GM12878 (cell line): ENCODE results near the gene GPRIN1. TPM values are rescaled to one million over a fixed set of nuclear protein-coding genes. Genes with fewer than 3 reads are reported as not detected.
A peak's percentile ranks its signal among the peaks of the same experiment; 100 is the strongest.

Experiments used
- ATAC-seq: fragments of 200-7000 bp; cut with Tn5 transposase; 3 replicates; pipeline ENCODE4 v1.9.1; 2020; ENCODE audit warnings: mild to moderate bottlenecking, moderate library complexity
- BruUV-seq: library from RNA; stranded (reverse); fragments of 400-500 nt; replicated peaks from 2 replicates; lab custom pipeline; 2021; lab: Mats Ljungman, UMichigan
- CTCF ChIA-PET: fragments of 300-600 bp; sonication (Branson Sonifier 250); formaldehyde crosslinking; extraction: SDS; loops from one replicate; lab custom pipeline; 2021; ENCODE audit warnings: inconsistent platforms; lab: Yijun Ruan, JAX
- POLR2A ChIA-PET: fragments of 350-600 bp; formaldehyde crosslinking; extraction: SDS; loops from one replicate; lab custom pipeline; 2021; ENCODE audit warnings: inconsistent platforms; lab: Charles Lee
- RAD21 ChIA-PET: fragments of 300-600 bp; sonication (Branson Sonifier 250); formaldehyde crosslinking; loops from one replicate; lab custom pipeline; 2023; ENCODE audit warnings: antibody characterized with exemption; ENCODE audit not compliant: unreplicated experiment; lab: Charles Lee
- SMC1A ChIA-PET: fragments of 300-600 bp; sonication (Branson Sonifier 250); formaldehyde crosslinking; loops from one replicate; lab custom pipeline; 2023; ENCODE audit not compliant: unreplicated experiment, uncharacterized antibody; lab: Charles Lee
- DNase-seq: peaks from one replicate; pipeline ENCODE4 v3.0.0-alpha.2; 2011; ENCODE audit warnings: low read depth, low spot score
- FAIRE-seq: peaks from 3 replicates; lab custom pipeline; 2011; peaks lifted over from hg19 to GRCh38; lab: Jason Lieb, UNC
- H2AFZ ChIP-seq: 2 replicates; pipeline ENCODE4 v1.6.0; 2011; ENCODE audit warnings: low read depth, low read length, control low read depth; ENCODE audit not compliant: control insufficient read depth
- H3K27ac ChIP-seq: 2 replicates; pipeline ENCODE4 v1.5.1; 2011; ENCODE audit warnings: control low read depth; ENCODE audit not compliant: control insufficient read depth, insufficient read depth
- H3K27me3 ChIP-seq, 2 experiments: replicated peaks in 1 of 2; 2 replicates each; pipeline versions ENCODE4 v1.6.0 to v1.6.1; 2011; ENCODE audit warnings: low read length in 1 of 2; ENCODE audit not compliant: control insufficient read depth in 2 of 2, insufficient read depth in 2 of 2
- H3K36me3 ChIP-seq, 2 experiments: 2 replicates each; pipeline ENCODE4 v1.5.1; 2011; ENCODE audit warnings: low read length in 1 of 2; ENCODE audit not compliant: control insufficient read depth in 2 of 2, insufficient read depth in 2 of 2
- H3K4me1 ChIP-seq: 2 replicates; pipeline ENCODE4 v1.6.1; 2011; ENCODE audit warnings: mild to moderate bottlenecking, low read length, moderate library complexity, mixed read lengths; ENCODE audit not compliant: control insufficient read depth, insufficient read depth
- H3K4me2 ChIP-seq: 2 replicates; pipeline ENCODE4 v1.6.0; 2011; ENCODE audit warnings: control low read depth; ENCODE audit not compliant: control insufficient read depth, insufficient read depth
- H3K4me3 ChIP-seq: fragments of 200-600 bp; sonication (generic); 2 replicates; pipeline ENCODE4 v1.5.1; 2016
- H3K79me2 ChIP-seq: 2 replicates; pipeline ENCODE4 v1.6.0; 2011; ENCODE audit warnings: low read length; ENCODE audit not compliant: control insufficient read depth, insufficient read depth
- H3K9ac ChIP-seq: 2 replicates; pipeline ENCODE4 v1.8.0; 2011; ENCODE audit warnings: low read length, control low read depth, mixed read lengths; ENCODE audit not compliant: control insufficient read depth, insufficient read depth
- H3K9me3 ChIP-seq: replicated peaks from 3 replicates; pipeline ENCODE4 v1.5.1; 2011; ENCODE audit warnings: mild to moderate bottlenecking, low read length; ENCODE audit not compliant: control insufficient read depth, insufficient read depth
- H4K20me1 ChIP-seq: 2 replicates; pipeline ENCODE4 v1.6.0; 2011; ENCODE audit not compliant: control insufficient read depth, insufficient read depth
- BHLHE40 ChIP-seq, 2 experiments: fragments of 450-650 bp in 1 of 2; IDR thresholded peaks; 2 replicates each; pipeline ENCODE4 v1.6.1; 2011 to 2017; ENCODE audit warnings: low read depth in 2 of 2, borderline replicate concordance in 1 of 2, improper control_type of control experiment in 1 of 2, low read length in 1 of 2, mild to moderate bottlenecking in 1 of 2
- BMI1 ChIP-seq: fragments of 450-650 bp; IDR thresholded peaks from 2 replicates; pipeline ENCODE4 v1.6.1; 2016; ENCODE audit warnings: mild to moderate bottlenecking, moderate library complexity, borderline replicate concordance
- EZH2 ChIP-seq: IDR thresholded peaks from 2 replicates; pipeline ENCODE4 v1.6.1; 2012; ENCODE audit warnings: low read depth, mild to moderate bottlenecking, control low read depth, inconsistent platforms, low read length, borderline replicate concordance; ENCODE audit not compliant: control insufficient read depth
- HDGF ChIP-seq: fragments of 450-650 bp; IDR thresholded peaks from 2 replicates; pipeline ENCODE4 v1.6.1; 2016; ENCODE audit warnings: antibody characterized with exemption
- IKZF1 ChIP-seq: fragments of 450-650 bp; conservative IDR thresholded peaks from 2 replicates; pipeline ENCODE4 v1.6.1; 2017; ENCODE audit warnings: antibody characterized with exemption, mild to moderate bottlenecking
- PAX5 ChIP-seq: IDR thresholded peaks from 2 replicates; pipeline ENCODE4 v1.6.1; 2011; ENCODE audit warnings: low read depth, low read length, borderline replicate concordance
- RUNX3 ChIP-seq: IDR thresholded peaks from 2 replicates; pipeline ENCODE4 v1.6.1; 2012; ENCODE audit warnings: low read length, inconsistent platforms
- STAT3 ChIP-seq: IDR thresholded peaks from 2 replicates; pipeline ENCODE4 v1.6.1; 2011; ENCODE audit warnings: low read depth, low read length, improper control_type of control experiment
- SUZ12 ChIP-seq: fragments of 200-600 bp; sonication (generic); IDR thresholded peaks from one replicate; pipeline ENCODE4 v1.6.1; 2018; ENCODE audit warnings: antibody characterized with exemption, mild to moderate bottlenecking; ENCODE audit not compliant: unreplicated experiment
- ZNF622 ChIP-seq: fragments of 450-650 bp; IDR thresholded peaks from 2 replicates; pipeline ENCODE4 v1.6.1; 2017; ENCODE audit warnings: mild to moderate bottlenecking, inconsistent platforms
- WGBS: methylation state at CpG from one replicate; pipeline ENCODE4 v1.1.6; 2016; ENCODE audit warnings: low lambda C conversion rate; ENCODE audit not compliant: insufficient replicate concordance, insufficient coverage; ENCODE audit errors: missing lambda C conversion rate; 5-methylcytosine and 5-hydroxymethylcytosine counted together
- in situ Hi-C: fragments of 300-500 bp; cut with MboI; formaldehyde crosslinking; loops from 9 replicates; pipeline ENCODE4 v1.14.3; 2018; ENCODE audit warnings: mixed read lengths
- intact Hi-C: fragments of 100-400 bp; cut with micrococcal nuclease; formaldehyde crosslinking; loops from one replicate; pipeline ENCODE4 v1.14.2; 2022; ENCODE audit not compliant: unreplicated experiment
- polyA plus RNA-seq, 11 experiments: library from polyadenylated mRNA; depleted of rRNA in 4 of 11; unstranded in 6 of 11; stranded (reverse) in 5 of 11; fragments of >200 nt; fragmentation: Nextera tagmentation in 4 of 11; fragmentation: Illumina TruSeq in 1 of 11; extraction: Ambion mirVana in 4 of 11; extraction: Trizol in 1 of 11; gene quantifications; 1 replicate in 1 of 11; 2 replicates in 10 of 11; pipeline versions ENCODE4 v1.2.1 to v1.2.3, GENCODE V29; 2011 to 2016; ENCODE audit warnings: inconsistent platforms in 2 of 11, missing spikeins in 2 of 11, low read depth in 1 of 11
- total RNA-seq, 4 experiments: library from RNA; depleted of rRNA in 3 of 4; stranded (reverse); fragments of >200 nt in 3 of 4; fragmentation: Illumina TruSeq in 1 of 4; extraction: Trizol in 1 of 4; gene quantifications; 2 replicates each; pipeline versions ENCODE4 v1.2.1 to v1.2.3, GENCODE V29; 2013 to 2021
- TF ChIP-seq, protein P1 (sequence below): fragments of 450-650 bp; IDR thresholded peaks from 2 replicates; pipeline ENCODE4 v1.6.1; 2017; ENCODE audit warnings: mild to moderate bottlenecking, moderate library complexity
- TF ChIP-seq, protein P2 (sequence below): fragments of 450-650 bp; IDR thresholded peaks from 2 replicates; pipeline ENCODE4 v1.6.1; 2016; ENCODE audit warnings: mild to moderate bottlenecking
- TF ChIP-seq, protein P3 (sequence below): fragments of 450-650 bp; formaldehyde crosslinking; IDR thresholded peaks from 2 replicates; pipeline ENCODE4 v1.5.0; 2022; ENCODE audit warnings: mild to moderate bottlenecking, missing genetic modification characterization

GPRIN1 gene
- total and polyA plus RNA-seq, 10 of the 15 experiments (the other 5 are each of a cell fraction or from before 2014, with no cell fraction given) = 0.52 to 16.3 (median 4.5) TPM

DNA sequence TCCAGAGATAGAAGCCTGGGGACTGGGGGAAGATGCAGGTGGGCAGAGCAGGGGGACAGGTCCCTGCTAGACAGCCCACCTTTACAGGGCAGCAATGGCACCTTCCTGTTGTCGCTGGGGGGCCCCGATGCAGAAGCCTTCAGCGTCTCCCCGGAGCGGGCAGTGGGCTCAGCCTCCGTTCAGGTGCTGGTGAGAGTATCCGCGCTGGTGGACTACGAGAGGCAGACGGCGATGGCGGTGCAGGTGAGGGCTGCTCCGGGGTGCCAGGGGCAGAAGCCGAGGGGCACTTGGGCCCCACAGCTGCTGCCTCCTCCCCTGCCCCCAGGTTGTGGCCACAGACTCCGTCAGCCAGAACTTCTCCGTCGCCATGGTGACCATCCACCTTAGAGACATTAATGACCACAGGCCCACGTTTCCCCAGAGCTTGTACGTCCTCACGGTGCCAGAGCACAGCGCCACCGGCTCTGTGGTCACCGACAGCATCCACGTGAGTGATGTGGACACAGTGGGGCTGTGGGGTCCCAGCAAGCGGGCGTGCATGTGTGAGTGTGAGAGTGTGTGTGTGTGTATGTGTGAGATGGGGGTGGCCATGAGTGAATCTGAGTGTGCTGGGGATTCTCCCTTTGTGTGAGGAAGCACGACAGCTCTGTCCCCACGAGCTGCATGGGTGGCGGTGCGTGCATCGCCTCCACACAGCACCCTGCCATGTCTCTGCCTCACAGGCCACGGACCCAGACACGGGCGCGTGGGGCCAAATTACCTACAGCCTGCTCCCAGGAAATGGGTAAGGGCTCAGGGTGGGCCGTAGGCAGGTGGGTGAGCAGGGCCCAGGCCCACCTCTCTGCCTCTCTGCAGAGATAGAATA is 32.4 kb downstream of the GPRIN1 start:
- Histone ChIP-seq H3K4me3 (no peak overlapping the region), H3K79me2 (no peaks in the 10 kb centered on the region), H4K20me1 (no peaks in the 10 kb centered on the region), H3K27me3 (no peaks in the 10 kb centered on the region), H3K27ac (no peak overlapping the region), H3K4me1 (no peaks in the 10 kb centered on the region), H2AFZ (no peak overlapping the region), H3K9ac (no peak overlapping the region), H3K9me3 (no peaks in the 10 kb centered on the region), H3K4me2 (no peak overlapping the region), H3K36me3 (no peaks in the 10 kb centered on the region)
- ChIA-PET POLR2A (no interaction called here), RAD21 (interaction anchor here (1.0 to 1.5 kb wide), 2 partner anchors 69 to 83 kb away, joined by 3 read pairs; partner anchors contain the start of gene TSPAN17), CTCF (interaction anchor here (0.6 to 2.2 kb wide), 6 partner anchors 10 to 707 kb away, joined by 3 to 8 read pairs (median 4); partner anchors contain the start of gene CLTB), SMC1A (interaction anchor here (1.4 kb wide), 1 partner anchor 12 kb away, joined by 3 read pairs; no protein-coding TSS in a partner anchor)
- intact Hi-C loops (no loop called here), in situ Hi-C loops (loop anchor here (25.0 kb wide), 1 partner anchor 840 kb away; no protein-coding TSS in a partner anchor)
- no peak for FAIRE-seq
- BruUV-seq = no TSS peak
- ATAC-seq = peak; percentile 11; the same call in 1 of the 3 replicates
- no peak for DNase-seq
- WGBS = 44% methylated on average over 36 of the region's 36 CpGs
- TF ChIP-seq ZNF622 (no peak), BMI1 (peak; percentile 44; the same call in 1 of the 2 replicates), EZH2 (no peak), BHLHE40 (IDR thresholded peaks at IDR 0.05; ENCODE audit: borderline replicate concordance in 1 of 2, low read depth in 2 of 2, low read length in 1 of 2) (peak; percentile 36 to 74; a peak in 2 of 4 replicates), STAT3 (no peak), RUNX3 (peak; percentile 27), IKZF1 (no peak), HDGF (0 out of 2 replicates have a peak, but pooled peaks have one; percentile 29), PAX5 (0 out of 2 replicates have a peak, but pooled peaks have one; percentile 34), SUZ12 (no peak)
- TF ChIP-seq, protein P1, sequence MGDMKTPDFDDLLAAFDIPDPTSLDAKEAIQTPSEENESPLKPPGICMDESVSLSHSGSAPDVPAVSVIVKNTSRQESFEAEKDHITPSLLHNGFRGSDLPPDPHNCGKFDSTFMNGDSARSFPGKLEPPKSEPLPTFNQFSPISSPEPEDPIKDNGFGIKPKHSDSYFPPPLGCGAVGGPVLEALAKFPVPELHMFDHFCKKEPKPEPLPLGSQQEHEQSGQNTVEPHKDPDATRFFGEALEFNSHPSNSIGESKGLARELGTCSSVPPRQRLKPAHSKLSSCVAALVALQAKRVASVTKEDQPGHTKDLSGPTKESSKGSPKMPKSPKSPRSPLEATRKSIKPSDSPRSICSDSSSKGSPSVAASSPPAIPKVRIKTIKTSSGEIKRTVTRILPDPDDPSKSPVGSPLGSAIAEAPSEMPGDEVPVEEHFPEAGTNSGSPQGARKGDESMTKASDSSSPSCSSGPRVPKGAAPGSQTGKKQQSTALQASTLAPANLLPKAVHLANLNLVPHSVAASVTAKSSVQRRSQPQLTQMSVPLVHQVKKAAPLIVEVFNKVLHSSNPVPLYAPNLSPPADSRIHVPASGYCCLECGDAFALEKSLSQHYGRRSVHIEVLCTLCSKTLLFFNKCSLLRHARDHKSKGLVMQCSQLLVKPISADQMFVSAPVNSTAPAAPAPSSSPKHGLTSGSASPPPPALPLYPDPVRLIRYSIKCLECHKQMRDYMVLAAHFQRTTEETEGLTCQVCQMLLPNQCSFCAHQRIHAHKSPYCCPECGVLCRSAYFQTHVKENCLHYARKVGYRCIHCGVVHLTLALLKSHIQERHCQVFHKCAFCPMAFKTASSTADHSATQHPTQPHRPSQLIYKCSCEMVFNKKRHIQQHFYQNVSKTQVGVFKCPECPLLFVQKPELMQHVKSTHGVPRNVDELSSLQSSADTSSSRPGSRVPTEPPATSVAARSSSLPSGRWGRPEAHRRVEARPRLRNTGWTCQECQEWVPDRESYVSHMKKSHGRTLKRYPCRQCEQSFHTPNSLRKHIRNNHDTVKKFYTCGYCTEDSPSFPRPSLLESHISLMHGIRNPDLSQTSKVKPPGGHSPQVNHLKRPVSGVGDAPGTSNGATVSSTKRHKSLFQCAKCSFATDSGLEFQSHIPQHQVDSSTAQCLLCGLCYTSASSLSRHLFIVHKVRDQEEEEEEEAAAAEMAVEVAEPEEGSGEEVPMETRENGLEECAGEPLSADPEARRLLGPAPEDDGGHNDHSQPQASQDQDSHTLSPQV = no peak
- TF ChIP-seq, protein P2, sequence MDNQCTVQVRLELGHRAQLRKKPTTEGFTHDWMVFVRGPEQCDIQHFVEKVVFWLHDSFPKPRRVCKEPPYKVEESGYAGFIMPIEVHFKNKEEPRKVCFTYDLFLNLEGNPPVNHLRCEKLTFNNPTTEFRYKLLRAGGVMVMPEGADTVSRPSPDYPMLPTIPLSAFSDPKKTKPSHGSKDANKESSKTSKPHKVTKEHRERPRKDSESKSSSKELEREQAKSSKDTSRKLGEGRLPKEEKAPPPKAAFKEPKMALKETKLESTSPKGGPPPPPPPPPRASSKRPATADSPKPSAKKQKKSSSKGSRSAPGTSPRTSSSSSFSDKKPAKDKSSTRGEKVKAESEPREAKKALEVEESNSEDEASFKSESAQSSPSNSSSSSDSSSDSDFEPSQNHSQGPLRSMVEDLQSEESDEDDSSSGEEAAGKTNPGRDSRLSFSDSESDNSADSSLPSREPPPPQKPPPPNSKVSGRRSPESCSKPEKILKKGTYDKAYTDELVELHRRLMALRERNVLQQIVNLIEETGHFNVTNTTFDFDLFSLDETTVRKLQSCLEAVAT = 0 out of 2 replicates have a peak, but pooled peaks have one; percentile 31
- TF ChIP-seq, protein P3, sequence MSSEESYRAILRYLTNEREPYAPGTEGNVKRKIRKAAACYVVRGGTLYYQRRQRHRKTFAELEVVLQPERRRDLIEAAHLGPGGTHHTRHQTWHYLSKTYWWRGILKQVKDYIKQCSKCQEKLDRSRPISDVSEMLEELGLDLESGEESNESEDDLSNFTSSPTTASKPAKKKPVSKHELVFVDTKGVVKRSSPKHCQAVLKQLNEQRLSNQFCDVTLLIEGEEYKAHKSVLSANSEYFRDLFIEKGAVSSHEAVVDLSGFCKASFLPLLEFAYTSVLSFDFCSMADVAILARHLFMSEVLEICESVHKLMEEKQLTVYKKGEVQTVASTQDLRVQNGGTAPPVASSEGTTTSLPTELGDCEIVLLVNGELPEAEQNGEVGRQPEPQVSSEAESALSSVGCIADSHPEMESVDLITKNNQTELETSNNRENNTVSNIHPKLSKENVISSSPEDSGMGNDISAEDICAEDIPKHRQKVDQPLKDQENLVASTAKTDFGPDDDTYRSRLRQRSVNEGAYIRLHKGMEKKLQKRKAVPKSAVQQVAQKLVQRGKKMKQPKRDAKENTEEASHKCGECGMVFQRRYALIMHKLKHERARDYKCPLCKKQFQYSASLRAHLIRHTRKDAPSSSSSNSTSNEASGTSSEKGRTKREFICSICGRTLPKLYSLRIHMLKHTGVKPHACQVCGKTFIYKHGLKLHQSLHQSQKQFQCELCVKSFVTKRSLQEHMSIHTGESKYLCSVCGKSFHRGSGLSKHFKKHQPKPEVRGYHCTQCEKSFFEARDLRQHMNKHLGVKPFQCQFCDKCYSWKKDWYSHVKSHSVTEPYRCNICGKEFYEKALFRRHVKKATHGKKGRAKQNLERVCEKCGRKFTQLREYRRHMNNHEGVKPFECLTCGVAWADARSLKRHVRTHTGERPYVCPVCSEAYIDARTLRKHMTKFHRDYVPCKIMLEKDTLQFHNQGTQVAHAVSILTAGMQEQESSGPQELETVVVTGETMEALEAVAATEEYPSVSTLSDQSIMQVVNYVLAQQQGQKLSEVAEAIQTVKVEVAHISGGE (CRISPR knock-in tag) = no peak
